Spinal cord (tissue), 10 donors: Measurements from ENCODE around the gene PLCXD3. TPM values are rescaled to one million over a fixed set of nuclear protein-coding genes. Genes with fewer than 3 reads are reported as not detected.

Source experiments
- DNase-seq, 6 donors: peaks; one replicate each; pipeline versions ENCODE4 v3.0.0 to v3.0.0-alpha.2; 2013 to 2015; ENCODE audit warnings: low spot score in 6 of 6, low read depth in 4 of 6
- H3K27ac ChIP-seq: one replicate; pipeline ENCODE4 v1.5.1; 2013; ENCODE audit warnings: low read depth, low read length, control low read depth
- H3K27me3 ChIP-seq: one replicate; pipeline ENCODE4 v1.6.1; 2013; ENCODE audit warnings: low read length; ENCODE audit not compliant: control insufficient read depth, insufficient read depth
- H3K36me3 ChIP-seq: one replicate; pipeline ENCODE4 v1.6.1; 2013; ENCODE audit warnings: low read length; ENCODE audit not compliant: control insufficient read depth, insufficient read depth
- H3K4me1 ChIP-seq: one replicate; pipeline ENCODE4 v1.6.1; 2013; ENCODE audit warnings: low read length; ENCODE audit not compliant: control insufficient read depth, insufficient read depth
- H3K4me3 ChIP-seq: one replicate; pipeline ENCODE4 v1.5.1; 2013; ENCODE audit warnings: low read depth, low read length, control low read depth
- H3K9me3 ChIP-seq: one replicate; pipeline ENCODE4 v1.6.1; 2013; ENCODE audit warnings: low read length; ENCODE audit not compliant: control insufficient read depth, insufficient read depth
- WGBS: methylation state at CpG from one replicate; pipeline ENCODE4 v1.1.5; 2013; ENCODE audit warnings: missing lambda C conversion rate; ENCODE audit not compliant: insufficient coverage; 5-methylcytosine and 5-hydroxymethylcytosine counted together
- polyA plus RNA-seq, 2 donors: library from polyadenylated mRNA; unstranded; fragments of 120-200 nt; gene quantifications; one replicate each; pipeline ENCODE4 v1.2.1, GENCODE V29; 2013; ENCODE audit not compliant: insufficient read length in 2 of 2
- total RNA-seq, 2 donors: library from RNA; depleted of rRNA in 1 of 2; stranded (reverse); fragments of 120-200 nt in 1 of 2; fragments of >200 nt in 1 of 2; gene quantifications; one replicate each; pipeline versions ENCODE4 v1.2.3 to v1.2.4, GENCODE V29; 2013 to 2014
- donor health status: healthy.

Gene PLCXD3
- total and polyA plus RNA-seq, 4 donors = 4.4 to 25.9 (median 11.7) TPM

DNA sequence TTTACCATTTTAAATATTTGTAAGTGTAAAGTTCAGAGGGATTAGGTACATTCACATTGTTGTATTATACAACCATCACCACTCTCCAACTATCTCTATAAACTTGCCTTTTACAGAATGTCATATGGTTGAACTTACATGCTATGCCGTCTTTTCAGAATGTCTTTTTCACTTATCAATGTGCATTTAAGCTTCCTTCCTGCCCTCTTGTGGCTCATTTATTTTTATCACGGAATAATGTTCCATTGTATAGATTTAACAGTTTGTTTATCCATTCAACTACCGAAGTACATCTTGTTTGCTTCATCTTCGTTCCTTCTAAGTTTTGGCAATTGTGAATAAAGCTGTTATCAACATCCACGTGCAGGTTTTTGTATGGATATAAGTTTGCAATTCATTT, 163.8 kb downstream of the PLCXD3 start:
- Histone ChIP-seq H3K36me3 (no peaks in the 10 kb centered on the region), H3K4me3 (no peak overlapping the region), H3K4me1 (no peaks in the 10 kb centered on the region), H3K9me3 (no peaks in the 10 kb centered on the region), H3K27ac (no peak overlapping the region), H3K27me3 (no peaks in the 10 kb centered on the region)
- 100% methylated on average over 1 of the region's 5 CpGs for WGBS
- DNase-seq = no peak

GRCh38 chr5:41345295-41345694, 165.1 kb downstream of the PLCXD3 start:
- no peak overlapping the region for H3K4me3 ChIP-seq
- H3K27ac ChIP-seq = no peak overlapping the region
- H3K4me1 ChIP-seq = no peaks in the 10 kb centered on the region
- DNase-seq = no peak
- no peaks in the 10 kb centered on the region for H3K27me3 ChIP-seq
- H3K9me3 ChIP-seq = no peaks in the 10 kb centered on the region
- WGBS = no CpG with 5 or more reads among the region's 1 CpG
- no peaks in the 10 kb centered on the region for H3K36me3 ChIP-seq

GRCh38 chr5:41339339-41339738, 171.1 kb downstream of the PLCXD3 start:
- Histone ChIP-seq H3K36me3 (no peaks in the 10 kb centered on the region), H3K4me3 (no peak overlapping the region), H3K4me1 (peaks cover 3% of the 10 kb centered on the region), H3K9me3 (no peaks in the 10 kb centered on the region), H3K27ac (no peak overlapping the region), H3K27me3 (no peaks in the 10 kb centered on the region)
- DNase-seq = no peak
- WGBS = no CpG with 5 or more reads among the region's 1 CpG

GRCh38 chr5:41338136-41338675, 172.2 kb downstream of the PLCXD3 start:
- Histone ChIP-seq H3K4me3 (no peak overlapping the region), H3K27ac (no peak overlapping the region), H3K4me1 (peaks cover 3% of the 10 kb centered on the region), H3K9me3 (no peaks in the 10 kb centered on the region), H3K36me3 (no peaks in the 10 kb centered on the region), H3K27me3 (no peaks in the 10 kb centered on the region)
- no peak for DNase-seq
- WGBS = 100% methylated on average over 1 of the region's 2 CpGs

DNA sequence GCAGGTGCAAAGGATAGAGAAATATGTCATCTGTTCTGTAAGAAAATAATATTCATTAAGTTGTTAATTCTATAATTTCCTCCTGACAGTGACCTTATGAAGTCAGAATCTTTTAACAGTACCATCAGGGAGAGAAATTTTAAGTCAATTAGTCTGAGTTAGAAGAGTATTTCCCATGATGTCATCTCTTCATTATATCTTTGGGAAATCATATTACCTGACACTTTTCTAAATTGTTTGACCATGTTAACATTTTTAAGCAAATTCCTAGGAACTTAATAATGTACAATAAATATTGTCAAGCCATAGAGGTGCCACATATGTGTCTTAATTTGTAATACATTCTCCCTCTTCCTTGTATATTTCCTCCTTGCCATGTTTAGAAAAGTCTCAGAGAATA, 172.7 kb downstream of the PLCXD3 start:
- DNase-seq = no peak
- Histone ChIP-seq H3K4me3 (no peak overlapping the region), H3K27me3 (no peaks in the 10 kb centered on the region), H3K4me1 (peaks cover 3% of the 10 kb centered on the region), H3K27ac (no peak overlapping the region), H3K36me3 (no peaks in the 10 kb centered on the region), H3K9me3 (no peaks in the 10 kb centered on the region)

DNA sequence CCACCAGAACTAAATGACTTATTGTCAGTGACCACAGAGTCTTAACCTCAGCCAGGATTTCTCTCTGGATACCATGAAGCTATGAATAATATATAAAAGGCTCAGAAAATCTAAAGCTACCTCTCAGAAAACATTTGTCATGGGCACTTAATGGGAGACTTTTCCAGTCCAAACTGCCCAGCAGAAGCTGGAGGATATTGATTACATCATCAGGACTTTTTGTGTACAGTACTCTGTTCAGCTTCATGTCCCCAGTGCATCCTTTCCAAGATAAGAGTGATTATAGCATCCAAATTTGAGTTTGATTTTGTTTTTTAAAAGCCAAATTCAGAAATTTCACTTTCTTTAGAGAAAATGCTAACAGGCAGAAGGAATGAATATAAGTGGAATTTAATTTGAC, 173.2 kb downstream of the PLCXD3 start:
- DNase-seq = no peak
- H3K27ac ChIP-seq = no peak overlapping the region
- H3K27me3 ChIP-seq = no peaks in the 10 kb centered on the region
- no peaks in the 10 kb centered on the region for H3K36me3 ChIP-seq
- H3K4me1 ChIP-seq = peaks cover 3% of the 10 kb centered on the region
- H3K4me3 ChIP-seq = no peak overlapping the region
- no peaks in the 10 kb centered on the region for H3K9me3 ChIP-seq

GRCh38 chr5:41336471-41336870, 173.9 kb downstream of the PLCXD3 start:
- Histone ChIP-seq H3K36me3 (no peaks in the 10 kb centered on the region), H3K9me3 (no peaks in the 10 kb centered on the region), H3K4me1 (peaks cover 3% of the 10 kb centered on the region), H3K27me3 (no peaks in the 10 kb centered on the region), H3K27ac (no peak overlapping the region), H3K4me3 (no peak overlapping the region)
- no peak for DNase-seq
- WGBS = no CpG with 5 or more reads among the region's 1 CpG

DNA sequence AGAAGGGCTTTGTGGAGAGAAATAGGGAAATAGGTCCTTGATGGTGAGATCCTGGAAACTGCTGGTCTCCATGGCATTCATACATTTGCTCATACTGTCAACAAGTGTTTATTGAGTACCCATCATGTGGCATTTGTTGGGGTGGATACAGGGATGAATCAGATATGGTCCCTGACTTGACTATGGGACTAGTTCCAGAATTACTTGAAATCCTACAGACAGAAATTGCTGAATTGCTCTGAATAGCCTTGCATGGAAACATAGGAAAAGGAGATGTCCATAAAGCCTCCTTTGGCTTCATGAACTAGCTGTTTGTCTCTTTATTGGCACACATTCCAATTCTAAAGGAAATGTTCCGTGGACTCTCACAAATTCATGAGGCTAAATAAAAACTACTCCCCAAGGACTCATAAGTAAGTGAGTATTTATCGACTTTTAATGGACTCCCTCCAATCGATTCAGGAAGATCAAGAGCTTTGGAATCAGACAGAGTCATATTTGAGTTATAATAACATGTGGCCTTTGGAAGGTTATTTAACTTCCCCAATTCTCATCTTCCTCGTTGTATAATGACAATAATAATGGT, 174.7 kb downstream of the PLCXD3 start:
- whole genome bisulfite sequencing = no CpG with 5 or more reads among the region's 4 CpGs
- no peak for DNase-seq
- H3K36me3 ChIP-seq = no peaks in the 10 kb centered on the region
- H3K4me3 ChIP-seq = no peak overlapping the region
- no peaks in the 10 kb centered on the region for H3K27me3 ChIP-seq
- H3K4me1 ChIP-seq = peaks cover 3% of the 10 kb centered on the region
- H3K27ac ChIP-seq = no peak overlapping the region
- no peaks in the 10 kb centered on the region for H3K9me3 ChIP-seq

DNA sequence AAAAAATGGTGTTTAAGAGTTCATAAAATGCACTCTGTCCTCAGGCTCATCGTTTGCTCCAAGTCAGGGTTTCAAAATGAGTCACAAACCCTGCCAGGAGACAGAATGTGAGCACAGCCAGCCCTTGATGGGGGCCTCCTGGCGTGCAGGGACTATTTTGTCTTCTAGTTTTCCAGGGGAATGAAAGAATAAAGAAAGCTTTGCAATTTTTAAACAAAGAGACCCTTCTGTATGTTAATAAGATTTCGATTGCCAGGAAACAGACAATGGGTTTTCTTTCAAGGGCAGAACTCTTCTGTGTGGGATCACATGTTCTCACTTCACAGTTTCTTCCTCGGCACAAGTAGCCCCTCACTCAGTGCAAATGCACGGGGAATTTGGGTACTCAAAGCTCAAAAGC, 175.6 kb downstream of the PLCXD3 start:
- H3K4me3 ChIP-seq = no peak overlapping the region
- peaks cover 3% of the 10 kb centered on the region for H3K4me1 ChIP-seq
- WGBS = 6% methylated on average over 2 of the region's 5 CpGs
- no peaks in the 10 kb centered on the region for H3K9me3 ChIP-seq
- no peak overlapping the region for H3K27ac ChIP-seq
- peak in 4 of 6 donors; percentile 2 to 52 (median 30) for DNase-seq
- H3K27me3 ChIP-seq = no peaks in the 10 kb centered on the region
- H3K36me3 ChIP-seq = no peaks in the 10 kb centered on the region

DNA sequence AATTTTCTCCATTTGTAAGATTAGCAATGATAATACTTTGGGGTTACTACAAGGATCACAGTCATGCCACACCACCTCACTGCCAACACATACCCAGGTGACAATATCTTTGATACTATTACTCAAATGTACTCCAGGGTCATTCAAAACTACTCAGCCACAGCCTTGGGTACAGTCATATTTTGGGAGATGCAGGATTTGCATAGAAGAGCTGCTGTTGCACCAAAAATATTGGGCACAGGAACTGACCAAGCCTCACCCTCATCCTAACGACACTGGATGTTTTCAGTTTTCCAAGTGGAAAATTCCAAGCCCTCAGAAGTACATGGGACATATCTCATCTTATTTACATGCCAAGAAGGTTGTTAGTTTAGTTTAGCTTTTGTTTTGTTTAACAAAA, 176.2 kb downstream of the PLCXD3 start:
- H3K4me3 ChIP-seq = no peak overlapping the region
- no peaks in the 10 kb centered on the region for H3K27me3 ChIP-seq
- no peak overlapping the region for H3K27ac ChIP-seq

More for the DNA sequence above, 176.2 kb downstream of the PLCXD3 start:
- H3K9me3 ChIP-seq = no peaks in the 10 kb centered on the region
- no peaks in the 10 kb centered on the region for H3K36me3 ChIP-seq
- peaks cover 3% of the 10 kb centered on the region for H3K4me1 ChIP-seq
- DNase-seq = no peak
- no CpG with 5 or more reads among the region's 1 CpG for WGBS
